ENCODE measurements around the gene EPB41. TPM values are rescaled to one million over a fixed set of nuclear protein-coding genes. Genes with fewer than 3 reads are reported as not detected.

The EPB41 gene
- total and polyA plus RNA-seq, 2 experiments from 2014 or later, result 26.8 to 112 TPM

GRCh38 chr1:29126198-29126597, 211.8 kb downstream of the EPB41 start (continued):
- TF ChIP-seq REST (IDR thresholded peaks at IDR 0.05; ENCODE audit: unreplicated experiment) (no peak), JUNB (IDR thresholded peaks at IDR 0.05; ENCODE audit: unreplicated experiment) (no peak), EZH2 (IDR thresholded peaks at IDR 0.05; ENCODE audit: low read depth, unreplicated experiment) (no peak), ZNF114 (CRISPR knock-in tag; IDR thresholded peaks at IDR 0.05) (no peak), ZNF331 (CRISPR knock-in tag; IDR thresholded peaks at IDR 0.05; ENCODE audit: low read depth) (no peak), EZH2phosphoT487 (IDR thresholded peaks at IDR 0.05; ENCODE audit: unreplicated experiment) (no peak), ETS1 (IDR thresholded peaks at IDR 0.05) (no peak), POLR2AphosphoS5 (IDR thresholded peaks at IDR 0.05; ENCODE audit: low read depth) (no peak), NANOG (IDR thresholded peaks at IDR 0.05; ENCODE audit: borderline replicate concordance) (no peak)

GRCh38 chr1:29128739-29129138, 214.4 kb downstream of the EPB41 start:
- no peaks in the 10 kb centered on the region for H3K79me2 ChIP-seq (replicated peaks; ENCODE audit: insufficient read depth)
- no peak overlapping the region for H3K4me2 ChIP-seq
- H3K36me3 ChIP-seq (ENCODE audit: insufficient read depth), result no peaks in the 10 kb centered on the region
- DNase-seq (ENCODE audit: low spot score) (no peak), ATAC-seq (no peak)
- Mint-ChIP-seq H3K36me3 (ENCODE audit: low read depth) (no peaks in the 10 kb centered on the region; the same call in 2 of the 3 replicates), H3K27me3 (ENCODE audit: insufficient read depth, low read depth, poor library complexity) (peaks cover 22% of the 10 kb centered on the region), H3K9me3 (peaks cover 6% of the 10 kb centered on the region; the same call in 1 of the 3 replicates), H3K4me1 (peaks cover 12% of the 10 kb centered on the region), H3K27ac (no peak overlapping the region), H3K4me3 (no peak overlapping the region)
- H2AFZ ChIP-seq, result no peak overlapping the region
- no peak overlapping the region for H3K27ac ChIP-seq (ENCODE audit: low read depth)
- TF ChIP-seq EZH2phosphoT487 (IDR thresholded peaks at IDR 0.05; ENCODE audit: unreplicated experiment), result no peak
- TF ChIP-seq REST (IDR thresholded peaks at IDR 0.05; ENCODE audit: unreplicated experiment), result no peak
- TF ChIP-seq ZNF114 (CRISPR knock-in tag; IDR thresholded peaks at IDR 0.05), result no peak
- TF ChIP-seq EZH2 (IDR thresholded peaks at IDR 0.05; ENCODE audit: low read depth, unreplicated experiment), result no peak
- TF ChIP-seq ETS1 (IDR thresholded peaks at IDR 0.05), result no peak
- TF ChIP-seq JUNB (IDR thresholded peaks at IDR 0.05; ENCODE audit: unreplicated experiment), result no peak
- TF ChIP-seq CTCF (conservative IDR thresholded peaks at IDR 0.05; ENCODE audit: low read depth in 2 of 2), result no peak
- TF ChIP-seq NANOG (IDR thresholded peaks at IDR 0.05; ENCODE audit: borderline replicate concordance), result no peak
- no peak for TF ChIP-seq POLR2AphosphoS5 (IDR thresholded peaks at IDR 0.05; ENCODE audit: low read depth)
- H4K20me1 ChIP-seq (replicated peaks; ENCODE audit: insufficient read depth), result no peaks in the 10 kb centered on the region
- H3K4me3 ChIP-seq, result no peak overlapping the region
- H3K9me2 ChIP-seq (ENCODE audit: insufficient read depth), result no peaks in the 10 kb centered on the region
- peaks cover 12% of the 10 kb centered on the region; the same call in 1 of the 2 replicates for H3F3A ChIP-seq (replicated peaks; ENCODE audit: low read depth)
- peaks cover 5% of the 10 kb centered on the region; the same call in 1 of the 2 replicates for H3K4me1 ChIP-seq (ENCODE audit: insufficient read depth)
- peaks cover 5% of the 10 kb centered on the region for H3K27me3 ChIP-seq (ENCODE audit: insufficient read depth)
